HEK293 (cell line): ENCODE results near the gene INTS6.

Source experiments
- CTCF ChIA-PET: fragments of 350-600 bp; formaldehyde crosslinking; extraction: SDS; loops from one replicate; lab custom pipeline; 2021; ENCODE audit warnings: antibody characterized with exemption; lab: Yijun Ruan, JAX
- POLR2A ChIA-PET: fragments of 300-600 bp; formaldehyde crosslinking; extraction: SDS; loops from one replicate; lab custom pipeline; 2020; ENCODE audit warnings: antibody characterized with exemption, inconsistent platforms; lab: Yijun Ruan, JAX
- H3K27ac ChIP-seq: fragments of 200-500 bp; sonication (Bioruptor generic); 2 replicates; pipeline ENCODE4 v1.5.1; 2014; ENCODE audit warnings: low read depth, low read length, control low read depth, inconsistent platforms; ENCODE audit errors: extremely low read depth
- H3K36me3 ChIP-seq, 2 experiments: fragments of 200-500 bp in 1 of 2; sonication (Bioruptor generic) in 1 of 2; 1 replicate in 1 of 2; 2 replicates in 1 of 2; pipeline ENCODE4 v1.5.1; 2014 to 2017; ENCODE audit warnings: inconsistent platforms in 2 of 2, low read length in 2 of 2; ENCODE audit not compliant: control insufficient read depth in 2 of 2, insufficient read depth in 1 of 2
- H3K4me1 ChIP-seq: fragments of 200-500 bp; sonication (Bioruptor generic); 2 replicates; pipeline ENCODE4 v1.5.1; 2014; ENCODE audit warnings: mild to moderate bottlenecking, low read length, inconsistent platforms; ENCODE audit not compliant: control insufficient read depth, insufficient read depth
- H3K4me3 ChIP-seq: 2 replicates; pipeline ENCODE4 v1.5.1; 2011; ENCODE audit warnings: low read depth, mild to moderate bottlenecking, control low read depth, low read length, moderate library complexity
- H3K9me3 ChIP-seq: fragments of 200-500 bp; sonication (Bioruptor generic); 2 replicates; pipeline ENCODE4 v1.5.1; 2014; ENCODE audit warnings: low read depth, low read length, inconsistent platforms; ENCODE audit not compliant: control insufficient read depth, insufficient read depth
- FEZF1 ChIP-seq: fragments of 450-650 bp; formaldehyde crosslinking; IDR thresholded peaks from 2 replicates; pipeline ENCODE4 v1.5.1; 2016; ENCODE audit warnings: missing biosample characterization, missing genetic modification characterization
- KLF16 ChIP-seq: fragments of 450-650 bp; formaldehyde crosslinking; IDR thresholded peaks from 2 replicates; pipeline ENCODE4 v1.5.1; 2017; ENCODE audit warnings: missing biosample characterization, missing genetic modification characterization
- OVOL3 ChIP-seq: fragments of 450-650 bp; formaldehyde crosslinking; IDR thresholded peaks from 2 replicates; pipeline ENCODE4 v1.5.1; 2016; ENCODE audit warnings: missing biosample characterization, missing genetic modification characterization
- PBX3 ChIP-seq: sonication (generic); formaldehyde crosslinking; IDR thresholded peaks from 2 replicates; pipeline ENCODE4 v1.8.1; 2022; ENCODE audit warnings: mild to moderate bottlenecking, moderate library complexity, missing genetic modification reagents
- TRIM28 ChIP-seq: IDR thresholded peaks from 2 replicates; pipeline ENCODE4 v1.6.1; 2011; ENCODE audit warnings: low read length, control low read depth, borderline replicate concordance
- ZBTB1 ChIP-seq: fragments of 450-650 bp; formaldehyde crosslinking; IDR thresholded peaks from 2 replicates; pipeline ENCODE4 v1.5.1; 2016; ENCODE audit warnings: missing biosample characterization, missing genetic modification characterization
- ZBTB11 ChIP-seq: fragments of 450-650 bp; formaldehyde crosslinking; conservative IDR thresholded peaks from 2 replicates; pipeline ENCODE4 v1.5.1; 2016; ENCODE audit warnings: low read depth, missing biosample characterization, missing genetic modification characterization
- ZBTB7A ChIP-seq: fragments of 450-650 bp; formaldehyde crosslinking; IDR thresholded peaks from 2 replicates; pipeline ENCODE4 v1.5.1; 2016; ENCODE audit warnings: low read depth, missing biosample characterization, missing genetic modification characterization
- ZBTB8A ChIP-seq: fragments of 450-650 bp; formaldehyde crosslinking; IDR thresholded peaks from 2 replicates; pipeline ENCODE4 v1.5.1; 2016; ENCODE audit warnings: missing biosample characterization, missing genetic modification characterization
- ZNF140 ChIP-seq: fragments of 450-650 bp; formaldehyde crosslinking; IDR thresholded peaks from 2 replicates; pipeline ENCODE4 v1.5.1; 2016; ENCODE audit warnings: missing biosample characterization, missing genetic modification characterization
- ZNF175 ChIP-seq: fragments of 450-650 bp; formaldehyde crosslinking; IDR thresholded peaks from 2 replicates; pipeline ENCODE4 v1.5.1; 2016; ENCODE audit warnings: missing biosample characterization, missing genetic modification characterization
- ZNF202 ChIP-seq: fragments of 450-650 bp; formaldehyde crosslinking; IDR thresholded peaks from 2 replicates; pipeline ENCODE4 v1.5.1; 2016; ENCODE audit warnings: missing biosample characterization, missing genetic modification characterization, borderline replicate concordance
- ZNF362 ChIP-seq: fragments of 450-650 bp; formaldehyde crosslinking; IDR thresholded peaks from 2 replicates; pipeline ENCODE4 v1.5.1; 2016; ENCODE audit warnings: missing biosample characterization, missing genetic modification characterization
- ZNF394 ChIP-seq: fragments of 450-650 bp; formaldehyde crosslinking; IDR thresholded peaks from 2 replicates; pipeline ENCODE4 v1.5.1; 2016; ENCODE audit warnings: missing biosample characterization, missing genetic modification characterization, mild to moderate bottlenecking, moderate library complexity, borderline replicate concordance
- ZNF610 ChIP-seq: fragments of 450-650 bp; formaldehyde crosslinking; IDR thresholded peaks from 2 replicates; pipeline ENCODE4 v1.5.1; 2016; ENCODE audit warnings: missing biosample characterization, missing genetic modification characterization, borderline replicate concordance
- ZNF654 ChIP-seq: fragments of 450-650 bp; formaldehyde crosslinking; IDR thresholded peaks from 2 replicates; pipeline ENCODE4 v1.5.1; 2016; ENCODE audit warnings: low read depth, missing biosample characterization, missing genetic modification characterization
- ZNF830 ChIP-seq: fragments of 450-650 bp; IDR thresholded peaks from 2 replicates; pipeline ENCODE4 v1.5.0; 2018; ENCODE audit warnings: missing biosample characterization, missing genetic modification characterization, low read depth, mild to moderate bottlenecking, moderate library complexity
- ZSCAN30 ChIP-seq: fragments of 450-650 bp; IDR thresholded peaks from 2 replicates; pipeline ENCODE4 v1.5.1; 2018; ENCODE audit warnings: missing biosample characterization, mild to moderate bottlenecking, missing genetic modification characterization, moderate library complexity
- TF ChIP-seq, protein P1 (sequence below): fragments of 450-650 bp; formaldehyde crosslinking; IDR thresholded peaks from 2 replicates; pipeline ENCODE4 v1.5.1; 2016; ENCODE audit warnings: missing biosample characterization, missing genetic modification characterization
- TF ChIP-seq, protein P2 (sequence below): fragments of 450-650 bp; formaldehyde crosslinking; IDR thresholded peaks from 2 replicates; pipeline ENCODE4 v1.5.1; 2016; ENCODE audit warnings: missing biosample characterization, missing genetic modification characterization

The INTS6 gene

DNA sequence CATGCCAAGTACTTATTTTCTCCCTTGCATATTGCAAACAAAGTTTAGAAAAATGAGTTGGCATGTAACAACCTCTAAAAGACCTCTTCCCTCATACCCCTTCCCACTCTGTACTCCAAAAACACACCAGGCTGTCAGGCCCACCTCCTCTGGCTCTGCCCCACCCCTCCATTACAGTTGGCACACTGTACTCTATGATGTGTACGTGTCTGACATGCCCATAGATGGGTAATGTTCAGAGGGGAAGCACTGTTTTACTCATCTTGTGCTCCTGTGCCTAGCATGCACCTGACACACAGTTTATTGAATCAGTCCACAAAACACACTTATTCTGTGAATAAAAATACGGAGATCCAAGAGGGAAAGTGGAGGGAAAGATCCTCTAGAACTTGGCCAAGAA is 67.7 kb downstream of the INTS6 start:
- Histone ChIP-seq H3K36me3 (peaks cover 3 to 24% of the 10 kb centered on the region in 2 experiments; a peak in 2 of 3 replicates), H3K9me3 (no peaks in the 10 kb centered on the region), H3K4me3 (no peak overlapping the region), H3K4me1 (no peaks in the 10 kb centered on the region), H3K27ac (no peak overlapping the region)
- POLR2A ChIA-PET, result no interaction called here
- CTCF ChIA-PET, result no interaction called here
- TF ChIP-seq ZNF654 (tag by site-specific recombination), result no peak
- no peak for TF ChIP-seq ZNF140
- no peak for TF ChIP-seq ZBTB1 (tag by site-specific recombination)
- TF ChIP-seq, protein P1, sequence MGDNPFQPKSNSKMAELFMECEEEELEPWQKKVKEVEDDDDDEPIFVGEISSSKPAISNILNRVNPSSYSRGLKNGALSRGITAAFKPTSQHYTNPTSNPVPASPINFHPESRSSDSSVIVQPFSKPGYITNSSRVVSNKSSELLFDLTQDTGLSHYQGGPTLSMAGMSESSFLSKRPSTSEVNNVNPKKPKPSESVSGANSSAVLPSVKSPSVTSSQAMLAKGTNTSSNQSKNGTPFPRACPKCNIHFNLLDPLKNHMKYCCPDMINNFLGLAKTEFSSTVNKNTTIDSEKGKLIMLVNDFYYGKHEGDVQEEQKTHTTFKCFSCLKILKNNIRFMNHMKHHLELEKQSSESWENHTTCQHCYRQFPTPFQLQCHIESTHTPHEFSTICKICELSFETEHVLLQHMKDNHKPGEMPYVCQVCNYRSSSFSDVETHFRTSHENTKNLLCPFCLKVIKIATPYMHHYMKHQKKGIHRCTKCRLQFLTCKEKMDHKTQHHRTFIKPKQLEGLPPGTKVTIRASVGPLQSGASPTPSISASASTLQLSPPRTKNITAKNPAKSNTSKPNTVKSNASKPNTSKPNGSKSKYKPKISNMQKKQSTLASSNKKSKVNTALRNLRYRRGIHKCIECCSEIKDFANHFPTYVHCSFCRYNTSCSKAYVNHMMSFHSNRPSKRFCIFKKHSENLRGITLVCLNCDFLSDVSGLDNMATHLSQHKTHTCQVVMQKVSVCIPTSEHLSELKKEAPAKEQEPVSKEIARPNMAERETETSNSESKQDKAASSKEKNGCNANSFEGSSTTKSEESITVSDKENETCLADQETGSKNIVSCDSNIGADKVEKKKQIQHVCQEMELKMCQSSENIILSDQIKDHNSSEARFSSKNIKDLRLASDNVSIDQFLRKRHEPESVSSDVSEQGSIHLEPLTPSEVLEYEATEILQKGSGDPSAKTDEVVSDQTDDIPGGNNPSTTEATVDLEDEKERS (tag by site-specific recombination), result no peak
- no peak for TF ChIP-seq ZBTB11 (tag by site-specific recombination)
- no peak for TF ChIP-seq ZBTB8A (tag by site-specific recombination)
- TF ChIP-seq ZNF830, result no peak
- TF ChIP-seq ZBTB7A (tag by site-specific recombination), result no peak
- TF ChIP-seq PBX3 (CRISPR knock-in tag), result no peak
- TF ChIP-seq OVOL3 (tag by site-specific recombination), result no peak
- TF ChIP-seq, protein P2, sequence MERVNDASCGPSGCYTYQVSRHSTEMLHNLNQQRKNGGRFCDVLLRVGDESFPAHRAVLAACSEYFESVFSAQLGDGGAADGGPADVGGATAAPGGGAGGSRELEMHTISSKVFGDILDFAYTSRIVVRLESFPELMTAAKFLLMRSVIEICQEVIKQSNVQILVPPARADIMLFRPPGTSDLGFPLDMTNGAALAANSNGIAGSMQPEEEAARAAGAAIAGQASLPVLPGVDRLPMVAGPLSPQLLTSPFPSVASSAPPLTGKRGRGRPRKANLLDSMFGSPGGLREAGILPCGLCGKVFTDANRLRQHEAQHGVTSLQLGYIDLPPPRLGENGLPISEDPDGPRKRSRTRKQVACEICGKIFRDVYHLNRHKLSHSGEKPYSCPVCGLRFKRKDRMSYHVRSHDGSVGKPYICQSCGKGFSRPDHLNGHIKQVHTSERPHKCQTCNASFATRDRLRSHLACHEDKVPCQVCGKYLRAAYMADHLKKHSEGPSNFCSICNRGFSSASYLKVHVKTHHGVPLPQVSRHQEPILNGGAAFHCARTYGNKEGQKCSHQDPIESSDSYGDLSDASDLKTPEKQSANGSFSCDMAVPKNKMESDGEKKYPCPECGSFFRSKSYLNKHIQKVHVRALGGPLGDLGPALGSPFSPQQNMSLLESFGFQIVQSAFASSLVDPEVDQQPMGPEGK (tag by site-specific recombination), result no peak
- no peak for TF ChIP-seq ZNF610

DNA sequence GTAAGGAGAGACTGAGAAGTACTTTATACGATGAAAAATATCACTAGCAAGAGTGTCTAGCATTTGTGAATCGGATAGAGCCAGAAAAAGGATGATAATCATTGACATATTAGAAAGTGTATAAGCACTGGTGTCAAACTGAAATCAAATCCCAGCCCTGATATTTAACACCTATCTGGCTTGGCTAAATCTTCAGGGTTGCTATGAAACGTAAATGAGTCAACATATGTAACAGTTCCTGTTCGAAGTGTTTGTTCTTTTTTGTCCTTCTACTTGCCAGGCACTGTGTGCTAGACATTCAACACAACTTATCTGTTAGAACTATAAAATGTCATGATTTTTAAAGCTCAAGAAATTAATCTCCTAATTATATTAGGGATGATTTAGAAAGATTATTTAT is 72.6 kb downstream of the INTS6 start:
- Histone ChIP-seq H3K9me3 (no peaks in the 10 kb centered on the region), H3K36me3 (peaks cover 14 to 54% of the 10 kb centered on the region in 2 experiments), H3K4me3 (no peak overlapping the region), H3K27ac (no peak overlapping the region), H3K4me1 (no peaks in the 10 kb centered on the region)
- ChIA-PET CTCF (no interaction called here), POLR2A (no interaction called here)
- TF ChIP-seq ZNF175, result no peak
- TF ChIP-seq ZNF394 (tag by site-specific recombination), result no peak
- no peak for TF ChIP-seq ZNF202 (tag by site-specific recombination)
- TF ChIP-seq ZNF362 (tag by site-specific recombination), result no peak
- no peak for TF ChIP-seq TRIM28
- TF ChIP-seq ZSCAN30 (tag by site-specific recombination), result no peak
- TF ChIP-seq FEZF1, result no peak
- no peak for TF ChIP-seq KLF16 (tag by site-specific recombination)
